GM04504 (cell line): ENCODE results near the gene DAB1.

Experiments
- DNase-seq: peaks from one replicate; pipeline ENCODE4 v3.0.0-alpha.2; 2012; ENCODE audit warnings: low read depth

Gene DAB1

GRCh38 chr1:57162607-57163261, 261.1 kb downstream of the DAB1 start:
- DNase-seq: no peak

DNA sequence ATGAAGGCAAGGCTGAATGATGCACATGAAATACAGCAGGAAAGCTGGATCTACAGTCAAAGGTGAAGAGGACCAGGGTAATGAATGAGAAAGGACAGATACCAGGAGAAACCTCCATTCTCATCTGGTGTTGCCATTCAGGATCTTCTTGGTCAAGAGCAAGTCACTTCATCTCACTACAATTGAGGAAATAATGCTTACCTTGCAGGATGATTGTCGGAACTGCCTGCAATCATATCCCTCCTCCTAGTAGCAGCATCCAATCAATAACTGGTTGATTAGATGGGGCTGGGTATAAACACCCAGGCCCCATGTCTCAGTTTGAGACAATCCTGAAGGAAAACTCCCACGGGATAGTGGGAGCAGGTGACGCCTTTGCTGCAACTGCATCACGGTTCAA, 263.3 kb downstream of the DAB1 start:
- no peak for DNase-seq

DNA sequence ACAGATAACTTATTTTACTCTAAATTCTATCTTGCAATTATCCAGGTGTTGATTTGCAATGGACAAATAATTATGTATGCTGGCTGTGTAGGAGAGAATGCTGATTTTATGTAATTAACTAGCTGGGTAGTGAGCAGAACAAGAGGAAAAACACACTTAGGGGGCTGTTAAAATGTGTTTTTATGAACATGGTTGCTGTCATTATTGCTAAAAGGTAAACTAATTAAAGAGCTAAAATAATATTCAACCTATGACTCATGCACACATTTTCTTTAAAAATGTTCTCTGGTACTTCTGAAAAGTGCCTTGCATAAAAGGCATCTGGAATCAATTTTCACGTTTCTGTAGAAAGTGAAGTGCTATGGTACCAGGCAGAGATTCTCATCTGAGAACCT, 265.3 kb downstream of the DAB1 start:
- no peak for DNase-seq

- DNase-seq: no peak
Observed at GRCh38 chr1:57157818-57158603, 265.8 kb downstream of the DAB1 start.

DNA sequence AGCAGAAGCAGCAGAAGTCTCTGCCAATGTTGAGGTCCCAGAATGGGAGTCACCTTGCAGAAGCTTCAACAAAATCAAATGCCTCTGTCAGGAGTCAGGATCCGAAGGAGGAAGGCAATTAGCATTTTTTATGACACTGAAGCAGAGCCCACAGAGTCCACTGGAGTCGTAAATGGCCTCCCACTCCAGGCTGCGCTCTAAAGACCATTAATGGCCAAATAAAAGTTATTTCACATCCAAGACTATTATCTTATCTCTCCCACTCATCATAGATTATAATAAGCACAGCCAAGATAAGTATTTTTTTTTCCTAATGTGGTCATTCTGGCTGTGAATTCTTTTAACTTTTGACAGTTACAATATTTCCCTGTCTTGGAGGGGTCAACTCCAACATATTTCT, 267.0 kb downstream of the DAB1 start:
- no peak for DNase-seq

DNA sequence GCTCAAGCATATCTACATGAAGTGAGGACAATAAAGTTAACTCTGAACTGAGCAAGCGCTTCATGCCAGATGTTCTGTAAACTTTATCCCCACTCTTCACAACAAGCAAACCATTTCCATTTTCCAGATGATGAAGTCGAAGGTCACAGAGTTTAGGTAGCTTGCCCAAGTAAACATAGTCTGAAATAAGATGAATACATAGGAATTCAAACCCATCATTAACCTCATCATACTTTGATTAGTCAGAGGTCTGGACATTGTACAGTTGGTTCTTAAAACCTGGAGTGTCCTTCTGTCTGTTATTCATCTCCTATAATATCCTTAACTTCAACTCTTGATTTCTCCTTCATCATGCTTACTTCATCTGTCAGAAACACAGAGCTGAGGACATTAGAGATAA, 277.8 kb downstream of the DAB1 start:
- no peak for DNase-seq

GRCh38 chr1:57142999-57143398, 280.9 kb downstream of the DAB1 start:
- no peak for DNase-seq

DNA sequence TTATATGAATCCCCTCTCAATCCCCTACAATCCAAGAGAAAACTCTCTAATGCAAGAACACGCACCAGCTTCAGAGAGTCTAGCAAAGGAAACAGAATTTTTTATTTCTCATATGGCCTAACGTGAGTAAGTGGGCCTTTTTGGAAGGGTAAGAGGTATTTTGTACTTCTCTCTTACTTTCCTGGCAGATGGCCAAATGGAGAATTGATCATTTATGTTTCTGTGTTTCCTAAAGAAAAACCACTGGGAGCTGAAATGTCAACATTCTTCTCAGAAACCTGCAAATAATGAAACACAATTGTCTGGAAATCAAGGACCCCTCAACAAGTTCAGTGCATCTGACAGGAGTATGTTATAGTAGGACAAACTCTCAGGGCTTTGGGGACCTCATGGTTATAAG, 281.7 kb downstream of the DAB1 start:
- DNase-seq: no peak

DNA sequence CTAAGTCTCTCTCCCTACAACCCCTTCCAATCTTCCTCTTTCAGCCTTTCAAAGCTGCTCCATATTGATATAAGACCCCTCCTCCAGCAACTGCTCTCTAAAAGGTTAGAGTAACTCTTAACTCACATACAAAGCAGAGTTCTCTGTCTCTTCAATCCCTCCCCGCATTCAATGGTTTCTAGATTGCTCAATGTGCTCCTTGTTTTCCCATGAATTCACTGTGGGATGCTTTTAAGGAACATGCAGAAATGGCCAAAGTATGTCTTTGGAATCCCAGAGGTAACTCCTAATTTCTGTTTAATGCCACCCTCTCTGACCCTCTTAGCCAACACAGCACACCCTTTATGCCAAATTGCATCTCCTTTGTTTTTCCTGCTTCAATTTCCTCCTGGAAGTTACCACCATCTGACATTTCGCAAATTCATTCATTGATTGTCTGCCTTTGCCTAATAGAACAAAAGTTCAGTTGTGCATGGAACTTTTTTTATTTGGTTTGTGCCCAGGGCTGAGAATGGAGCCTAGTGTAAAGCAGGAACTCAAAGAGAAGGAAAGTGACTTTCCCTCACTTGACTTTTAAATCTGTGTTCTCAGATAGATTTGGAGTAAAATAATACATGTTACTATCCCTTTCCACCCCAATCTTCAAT, 285.3 kb downstream of the DAB1 start:
- DNase-seq: no peak

DNA sequence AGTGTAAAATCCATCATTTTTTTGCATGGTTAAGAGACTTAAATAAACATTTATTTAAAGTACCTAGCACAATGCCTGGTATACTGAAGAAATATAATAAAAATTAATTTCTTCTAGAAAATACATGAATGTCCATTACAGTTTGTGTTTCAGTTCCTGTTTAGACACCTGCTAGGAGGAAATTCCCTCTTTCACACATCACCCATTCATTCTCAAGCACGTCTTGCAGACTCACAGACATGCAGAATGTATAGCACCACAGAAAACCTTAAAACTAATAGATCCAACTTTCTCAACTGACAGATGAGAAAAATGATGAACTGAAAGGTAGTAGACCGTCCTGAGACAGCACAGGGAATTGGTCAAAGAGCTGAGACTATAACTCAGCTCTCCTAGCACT, 285.9 kb downstream of the DAB1 start:
- no peak for DNase-seq

GRCh38 chr1:57134803-57135202, 289.1 kb downstream of the DAB1 start:
- DNase-seq: no peak

- DNase-seq: no peak
Observed at GRCh38 chr1:57133686-57134085, 290.2 kb downstream of the DAB1 start.

DNA sequence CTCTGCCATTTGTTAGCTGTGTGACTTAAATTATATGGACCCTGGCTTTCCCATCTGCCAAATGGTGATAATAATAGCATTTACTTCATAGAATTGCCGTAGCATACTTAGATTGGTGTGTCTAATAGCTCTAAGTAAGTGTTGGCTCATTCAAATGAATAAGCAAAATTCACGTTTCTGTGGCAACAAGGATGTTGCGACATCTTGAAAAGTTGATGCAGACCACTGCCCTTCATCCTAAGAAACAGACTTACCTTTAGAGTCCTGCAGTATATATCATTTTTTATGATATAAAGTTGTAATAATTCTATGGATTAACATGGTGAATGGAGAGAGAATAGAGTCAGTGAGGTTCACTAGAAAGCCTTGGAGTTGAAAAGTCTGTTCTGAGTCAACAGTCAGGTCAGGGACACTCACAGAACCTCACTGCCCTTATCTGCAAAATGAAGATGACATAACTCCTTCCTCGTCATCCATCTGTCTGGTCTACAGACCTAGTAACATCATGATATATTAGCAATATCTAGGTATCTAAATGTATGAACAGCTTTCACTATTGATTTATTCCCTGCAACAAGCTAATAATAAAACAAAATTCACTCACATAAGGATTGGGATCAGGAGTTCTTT, 290.8 kb downstream of the DAB1 start:
- no peak for DNase-seq

DNA sequence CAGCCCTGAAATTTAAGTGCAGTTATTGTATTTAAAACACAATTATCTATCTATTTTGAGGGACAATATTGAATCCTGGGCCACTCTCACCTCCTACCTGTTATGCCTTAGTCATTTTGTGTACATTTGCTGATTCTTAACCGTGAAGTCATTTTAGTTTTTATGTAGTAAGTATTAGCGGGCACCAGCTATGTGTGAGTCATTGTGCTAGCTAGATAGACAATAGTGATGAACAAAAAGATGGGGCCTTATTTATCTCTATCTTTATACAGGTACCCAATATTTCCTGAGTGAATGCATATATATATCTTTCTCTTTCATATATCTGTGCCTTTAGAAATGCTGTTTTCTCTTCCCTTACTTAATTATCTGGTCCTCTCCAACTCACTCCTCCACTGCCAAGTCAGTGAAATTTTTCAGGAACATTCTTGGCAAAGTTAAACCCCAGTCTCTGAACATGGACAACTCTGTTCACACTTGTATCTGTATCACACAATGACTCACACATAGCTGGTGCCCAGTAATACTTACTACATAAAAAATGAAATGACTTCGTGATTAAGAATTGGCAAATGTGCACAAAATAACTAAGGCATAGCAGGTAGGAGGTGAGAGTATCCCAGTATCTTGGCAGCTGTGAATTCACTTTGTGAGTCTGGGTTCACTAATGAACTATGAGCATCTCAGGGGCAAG, 292.0 kb downstream of the DAB1 start:
- DNase-seq: peak; percentile 30

GRCh38 chr1:57131257-57131656, 292.6 kb downstream of the DAB1 start:
- DNase-seq: no peak

- DNase-seq: no peak
Observed at GRCh38 chr1:57129865-57130264, 294.0 kb downstream of the DAB1 start.

GRCh38 chr1:57127976-57128375, 295.9 kb downstream of the DAB1 start:
- DNase-seq: no peak

DNA sequence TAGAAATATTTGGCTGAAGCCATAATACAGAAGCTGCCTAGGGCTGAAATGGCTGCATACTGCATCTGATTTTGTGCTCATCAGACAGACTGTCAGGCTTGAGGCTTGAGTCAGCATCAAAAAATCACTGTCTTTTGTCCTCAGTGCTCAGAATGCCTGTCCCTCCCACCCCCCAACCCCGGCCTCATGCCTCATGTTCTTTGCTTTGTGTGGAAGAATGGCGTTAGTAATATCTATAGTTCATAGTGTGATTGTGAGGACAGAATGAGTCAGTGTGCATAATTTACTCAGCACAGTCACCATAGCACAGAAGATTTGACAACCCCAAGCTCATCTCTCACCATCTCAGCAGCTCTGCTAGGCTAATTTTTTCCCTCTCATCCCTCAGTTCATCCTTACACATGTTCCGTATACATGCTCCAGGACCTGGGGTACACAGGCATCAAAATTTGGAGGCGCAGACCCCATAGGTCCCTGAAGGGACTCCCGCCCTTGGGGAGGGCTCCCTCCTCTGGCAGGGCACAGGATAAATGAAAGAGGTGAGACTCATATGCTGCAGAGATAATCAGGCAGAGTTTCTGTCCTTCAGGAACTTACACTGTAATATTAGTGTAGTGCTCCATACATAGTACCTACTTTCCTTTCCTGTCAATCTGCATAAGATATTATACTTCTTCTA, 299.0 kb downstream of the DAB1 start:
- DNase-seq: peak; percentile 41

GRCh38 chr1:57124170-57124569, 299.7 kb downstream of the DAB1 start:
- no peak for DNase-seq

- DNase-seq: no peak
Observed at GRCh38 chr1:57122031-57122430, 301.8 kb downstream of the DAB1 start.

DNA sequence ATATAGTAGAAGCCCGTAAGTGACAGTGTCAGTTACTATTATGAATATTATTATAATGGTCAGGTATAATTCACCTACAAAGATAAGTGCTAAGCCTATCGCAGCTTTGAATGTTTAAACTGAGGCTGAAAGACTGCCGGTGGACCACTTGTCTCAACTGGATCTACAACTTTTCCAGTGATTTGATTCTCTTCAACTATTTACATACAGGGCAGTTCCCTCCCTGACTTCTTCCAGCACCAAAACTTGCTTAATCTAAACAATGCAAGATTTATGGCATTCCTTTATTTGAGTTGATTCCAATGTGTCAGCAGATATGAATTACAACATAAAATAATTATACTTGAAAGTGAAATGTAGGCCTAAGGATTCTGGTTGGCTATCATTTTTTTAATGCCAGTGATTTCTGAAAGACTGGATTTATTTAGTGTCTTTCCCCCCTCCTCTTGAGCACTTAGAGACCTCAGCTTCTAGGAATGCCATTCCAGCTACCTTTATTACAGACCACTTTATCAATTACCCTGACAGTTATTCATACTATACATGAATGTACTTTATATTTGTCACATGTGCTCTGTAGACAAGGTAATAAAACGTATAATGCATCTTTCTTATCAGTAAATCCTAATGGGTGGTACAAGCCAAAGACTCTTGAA, 304.8 kb downstream of the DAB1 start:
- no peak for DNase-seq
